Endothelial cell of umbilical vein (primary cell): ENCODE data around the gene ADAM19.

Source experiments
- CTCF ChIP-seq, 2 donors: IDR thresholded peaks; 1 replicate in 1 of 2; 2 replicates in 1 of 2; pipeline ENCODE4 v1.5.1; 2011; ENCODE audit warnings: low read length in 2 of 2, mild to moderate bottlenecking in 2 of 2, moderate library complexity in 2 of 2, control low read depth in 1 of 2, inconsistent platforms in 1 of 2, low read depth in 1 of 2; ENCODE audit not compliant: insufficient read depth in 1 of 2; ENCODE audit errors: extremely low read depth in 1 of 2
- GATA2 ChIP-seq: IDR thresholded peaks from 2 replicates; pipeline ENCODE4 v1.7.0; 2011; ENCODE audit warnings: low read depth, mild to moderate bottlenecking, moderate library complexity, mixed read lengths, low read length; ENCODE audit not compliant: insufficient read length, insufficient read depth
- MAX ChIP-seq: IDR thresholded peaks from 2 replicates; pipeline ENCODE4 v1.6.1; 2011; ENCODE audit not compliant: insufficient read depth, insufficient read length
- POLR2A ChIP-seq: IDR thresholded peaks from 2 replicates; pipeline ENCODE4 v1.6.1; 2012; ENCODE audit warnings: low read depth, mild to moderate bottlenecking, control low read depth, low read length
- POLR2AphosphoS5 ChIP-seq: IDR thresholded peaks from 2 replicates; pipeline ENCODE4 v1.6.1; 2012; ENCODE audit warnings: low read depth, mild to moderate bottlenecking, control low read depth, low read length, moderate library complexity; ENCODE audit not compliant: insufficient read depth

- no peak for TF ChIP-seq POLR2AphosphoS5
- TF ChIP-seq CTCF (IDR thresholded peaks at IDR 0.05; ENCODE audit: extremely low read depth in 1 of 2, insufficient read depth in 1 of 2, low read depth in 1 of 2, low read length in 2 of 2) = no peak
- no peak for TF ChIP-seq POLR2A
- TF ChIP-seq MAX = no peak
- no peak for TF ChIP-seq GATA2
Observed at GRCh38 chr5:157451806-157452205, 123.8 kb downstream of the ADAM19 start.
